NOMO-1 treated with DMSO at 0.1 percent for 48 hours (cell line): Measurements from ENCODE around the gene SMCHD1.
"Not testable (repeated sequence)": the region's sequence is repeated elsewhere in the genome, so short reads cannot be mapped to it uniquely, and the experiment has no call there.

Source experiments
- DNase-seq: peaks from one replicate; lab custom pipeline; 2025; ENCODE audit not compliant: unreplicated experiment; lab: John Stamatoyannopoulos, UW

SMCHD1 gene

DNA sequence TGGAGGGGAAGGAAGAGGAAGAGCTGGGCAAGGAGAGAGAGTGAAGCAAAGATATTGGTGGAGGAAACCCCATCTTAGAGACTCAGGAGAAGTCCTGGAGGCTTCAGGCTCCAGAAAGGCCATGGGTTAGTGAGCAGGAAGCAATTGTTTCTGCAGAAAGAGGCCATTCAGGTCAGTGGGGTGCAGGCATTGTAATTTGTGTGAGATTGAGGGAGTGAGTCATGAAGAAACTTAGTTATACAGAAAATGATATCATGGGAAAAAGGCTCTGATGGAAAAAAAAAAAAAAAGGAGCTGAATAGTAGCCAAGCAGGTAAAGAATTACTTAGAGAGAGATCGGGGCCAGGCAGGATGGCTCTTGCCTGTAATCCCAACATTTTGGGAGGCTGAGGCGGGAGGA lies 195.3 kb downstream of the SMCHD1 start:
- no peak for DNase-seq

DNA sequence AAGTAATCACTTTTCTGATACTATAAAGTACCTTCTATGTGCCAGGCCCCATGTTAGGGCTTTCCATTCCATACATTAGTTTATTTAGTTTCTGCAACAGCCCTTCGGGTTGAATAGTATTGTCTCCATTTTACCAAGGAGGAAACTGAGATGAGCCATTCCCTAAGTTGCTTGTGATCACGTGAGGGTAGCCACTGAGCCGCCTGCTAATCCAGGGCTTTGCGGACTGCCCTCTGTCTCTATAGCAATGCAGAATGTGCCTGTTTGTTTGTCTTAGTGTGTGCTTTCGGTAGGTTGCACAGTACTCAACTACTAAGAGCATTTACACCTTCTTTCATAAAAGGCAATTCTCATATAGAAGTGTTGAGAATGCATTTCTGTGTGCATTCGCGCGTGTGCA lies 196.2 kb downstream of the SMCHD1 start:
- DNase-seq = no peak

DNA sequence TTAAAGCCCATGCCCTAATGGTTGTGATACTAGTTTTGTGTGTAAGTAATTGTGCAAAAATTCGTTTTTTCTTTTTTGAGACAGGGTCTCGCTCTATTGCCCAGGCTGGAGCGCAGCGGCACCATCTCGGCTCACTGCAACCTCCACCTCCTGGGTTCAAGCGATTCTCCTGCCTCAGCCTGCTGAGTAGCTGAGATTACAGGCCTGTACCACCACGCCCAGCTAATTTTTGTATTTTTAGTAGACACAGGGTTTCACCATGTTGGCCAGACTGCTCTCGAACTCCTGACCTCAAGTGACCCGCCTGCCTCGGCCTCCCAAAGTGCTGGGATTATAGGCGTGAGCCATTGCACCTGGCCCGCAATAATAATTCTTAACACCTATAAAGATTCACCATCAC lies 196.9 kb downstream of the SMCHD1 start:
- not testable (repeated sequence) for DNase-seq

DNA sequence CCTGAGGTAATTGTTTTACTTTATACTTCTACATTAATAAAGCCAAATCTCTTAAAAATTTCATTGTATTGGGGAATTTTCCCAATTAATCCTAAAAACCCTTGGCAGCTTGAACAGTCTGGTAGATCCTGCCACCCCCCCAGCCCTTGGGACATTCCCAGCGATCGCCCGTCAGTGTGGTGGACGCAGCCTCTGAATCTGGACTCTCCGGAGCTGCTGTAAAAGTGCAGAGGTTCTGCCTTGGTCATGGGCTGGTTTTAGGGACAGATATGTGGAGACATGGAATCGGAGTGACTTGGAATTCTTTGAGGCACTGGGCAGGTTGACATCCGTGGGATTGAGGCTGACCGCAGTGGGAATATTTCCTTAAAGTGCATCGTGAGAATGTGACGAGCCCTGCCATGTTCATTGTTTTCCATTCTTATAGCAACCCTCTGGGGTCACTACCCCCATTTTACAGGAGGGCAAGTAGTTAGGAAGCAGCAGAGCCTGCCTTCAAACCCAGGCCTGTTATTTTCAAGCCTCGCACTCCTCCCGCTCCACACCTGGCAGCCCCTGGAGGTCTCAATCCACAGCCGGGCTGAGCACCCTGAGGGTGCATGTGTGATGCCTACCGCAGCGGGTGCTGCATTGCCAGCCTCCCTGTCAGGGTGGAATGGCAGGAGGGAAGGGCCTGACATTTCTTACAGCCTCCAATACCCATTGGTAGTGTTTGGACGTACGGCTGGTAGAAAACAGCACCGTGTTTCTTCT lies 197.8 kb downstream of the SMCHD1 start:
- DNase-seq = no peak

DNA sequence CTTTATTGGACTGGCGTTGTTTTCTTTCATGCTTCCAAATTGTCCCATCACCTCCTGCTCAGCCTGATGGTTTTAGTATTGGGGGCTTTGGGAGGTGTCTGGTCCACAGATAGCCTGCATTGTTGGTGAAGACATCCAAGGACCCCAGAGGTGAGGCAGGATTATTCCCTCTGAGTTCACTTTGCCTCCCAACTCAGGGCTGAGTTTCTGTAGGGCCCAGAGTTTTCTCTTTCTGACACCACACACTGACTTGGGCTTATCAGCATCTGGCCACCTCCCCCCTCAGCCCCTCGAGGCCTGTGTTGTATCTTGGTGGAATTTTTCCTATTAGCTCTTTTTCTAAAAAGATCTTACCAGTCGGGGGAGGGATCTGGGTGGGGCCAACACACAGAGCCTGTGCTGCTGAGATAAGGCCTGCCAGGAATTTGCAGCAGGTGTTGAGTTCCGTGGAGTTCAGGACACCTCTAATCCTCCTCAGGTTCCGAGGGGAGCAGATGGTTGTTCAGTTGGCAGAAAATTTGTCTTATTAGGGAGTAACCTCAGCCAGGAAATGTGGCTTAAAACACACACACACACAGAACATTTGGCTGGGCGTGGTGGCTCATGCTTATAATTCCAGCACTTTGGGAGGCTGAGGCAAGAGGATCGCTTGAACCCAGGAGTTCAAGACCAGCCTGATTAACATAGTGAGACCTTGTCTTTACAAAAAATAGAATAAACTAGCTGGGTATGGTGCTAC lies 198.6 kb downstream of the SMCHD1 start:
- no peak for DNase-seq
